Neural progenitor cell (in vitro differentiated cells): ENCODE data around the gene SREBF1. TPM values are rescaled to one million over a fixed set of nuclear protein-coding genes. Genes with fewer than 3 reads are reported as not detected.

ENCODE experiments used
- DNase-seq: peaks from one replicate; pipeline ENCODE4 v3.0.0-alpha.2; 2016; ENCODE audit warnings: low spot score
- H2AFZ ChIP-seq: fragments of 200-600 bp; sonication (generic); replicated peaks from 2 replicates; pipeline ENCODE4 v1.6.1; 2016; ENCODE audit warnings: antibody characterized with exemption
- H3F3A ChIP-seq: fragments of 200-600 bp; sonication (generic); 2 replicates; pipeline ENCODE4 v1.6.1; 2016; ENCODE audit warnings: antibody characterized with exemption, low read depth
- H3K27ac ChIP-seq: fragments of 200-600 bp; sonication (generic); 2 replicates; pipeline ENCODE4 v1.5.1; 2016; ENCODE audit warnings: mild to moderate bottlenecking
- H3K27me3 ChIP-seq: fragments of 200-600 bp; sonication (generic); 2 replicates; pipeline ENCODE4 v1.6.1; 2016; ENCODE audit warnings: mild to moderate bottlenecking, moderate library complexity
- H3K36me3 ChIP-seq: fragments of 200-600 bp; sonication (generic); 2 replicates; pipeline ENCODE4 v1.5.1; 2016
- H3K4me1 ChIP-seq: fragments of 200-600 bp; sonication (generic); 2 replicates; pipeline ENCODE4 v1.6.1; 2016; ENCODE audit warnings: mixed run types
- H3K4me2 ChIP-seq: fragments of 200-600 bp; sonication (generic); 2 replicates; pipeline ENCODE4 v1.6.1; 2016
- H3K4me3 ChIP-seq: fragments of 200-600 bp; sonication (generic); 2 replicates; pipeline ENCODE4 v1.5.1; 2016
- H3K79me2 ChIP-seq: fragments of 200-600 bp; sonication (generic); 2 replicates; pipeline ENCODE4 v1.6.1; 2016; ENCODE audit warnings: low read depth
- H3K9ac ChIP-seq: fragments of 200-600 bp; sonication (generic); 2 replicates; pipeline ENCODE4 v1.6.1; 2016
- H3K9me3 ChIP-seq: fragments of 200-600 bp; sonication (generic); 2 replicates; pipeline ENCODE4 v1.5.1; 2016; ENCODE audit warnings: low read depth
- H4K20me1 ChIP-seq: fragments of 200-600 bp; sonication (generic); 2 replicates; pipeline ENCODE4 v1.6.1; 2016; ENCODE audit warnings: low read depth
- H3K27ac Mint-ChIP-seq: 3 replicates; pipeline ENCODE4 v1.8.0; 2021; ENCODE audit warnings: mixed read lengths
- H3K27me3 Mint-ChIP-seq: 2 replicates; pipeline ENCODE4 v1.8.0; 2022; ENCODE audit warnings: low read depth, mild to moderate bottlenecking, inconsistent platforms, moderate library complexity, mixed read lengths; ENCODE audit not compliant: insufficient read depth
- H3K36me3 Mint-ChIP-seq: 3 replicates; pipeline ENCODE4 v1.8.0; 2021; ENCODE audit warnings: mixed read lengths
- H3K4me1 Mint-ChIP-seq: 3 replicates; pipeline ENCODE4 v1.8.0; 2021; ENCODE audit warnings: mixed read lengths
- H3K4me3 Mint-ChIP-seq: 3 replicates; pipeline ENCODE4 v1.8.0; 2021; ENCODE audit warnings: mild to moderate bottlenecking, moderate library complexity, mixed read lengths
- H3K9me3 Mint-ChIP-seq: 3 replicates; pipeline ENCODE4 v1.8.0; 2020; ENCODE audit warnings: mixed read lengths
- EZH2 ChIP-seq: fragments of 200-600 bp; sonication (generic); IDR thresholded peaks from 2 replicates; pipeline ENCODE4 v1.6.1; 2017; ENCODE audit warnings: antibody characterized with exemption, mild to moderate bottlenecking, moderate library complexity
- EZH2phosphoT487 ChIP-seq: fragments of 200-600 bp; sonication (generic); IDR thresholded peaks from 2 replicates; pipeline ENCODE4 v1.6.1; 2017; ENCODE audit warnings: antibody characterized with exemption
- total RNA-seq: library from RNA; depleted of rRNA; stranded (reverse); fragments of >200 nt; gene quantifications from 2 replicates; pipeline ENCODE4 v1.2.3, GENCODE V29; 2015; ENCODE audit warnings: low replicate concordance
- TF ChIP-seq, protein P1 (sequence below): fragments of 200-600 bp; sonication (generic); IDR thresholded peaks from 2 replicates; pipeline ENCODE4 v1.5.1; 2017; ENCODE audit warnings: antibody characterized with exemption, mild to moderate bottlenecking

SREBF1 gene
- total RNA-seq, 1 donor from 2014 or later = 12.7 TPM

- peaks cover 53% of the 10 kb centered on the region for H3K79me2 ChIP-seq
- H2AFZ ChIP-seq = no peak overlapping the region
- no peaks in the 10 kb centered on the region for H3K9me3 ChIP-seq
- H4K20me1 ChIP-seq = peaks cover 53% of the 10 kb centered on the region
- no peaks in the 10 kb centered on the region for H3K27me3 ChIP-seq
- peak overlapping the region; percentile 82 for H3K4me3 ChIP-seq
- Mint-ChIP-seq H3K4me1 (peaks cover 75% of the 10 kb centered on the region), H3K27me3 (peaks cover 5% of the 10 kb centered on the region), H3K36me3 (peaks cover 5% of the 10 kb centered on the region), H3K9me3 (no peaks in the 10 kb centered on the region), H3K4me3 (peak overlapping the region; percentile 82), H3K27ac (peak overlapping the region; percentile 84)
- no peaks in the 10 kb centered on the region for H3K36me3 ChIP-seq
- TF ChIP-seq EZH2phosphoT487 = no peak
- TF ChIP-seq EZH2 = no peak
- TF ChIP-seq, protein P1, sequence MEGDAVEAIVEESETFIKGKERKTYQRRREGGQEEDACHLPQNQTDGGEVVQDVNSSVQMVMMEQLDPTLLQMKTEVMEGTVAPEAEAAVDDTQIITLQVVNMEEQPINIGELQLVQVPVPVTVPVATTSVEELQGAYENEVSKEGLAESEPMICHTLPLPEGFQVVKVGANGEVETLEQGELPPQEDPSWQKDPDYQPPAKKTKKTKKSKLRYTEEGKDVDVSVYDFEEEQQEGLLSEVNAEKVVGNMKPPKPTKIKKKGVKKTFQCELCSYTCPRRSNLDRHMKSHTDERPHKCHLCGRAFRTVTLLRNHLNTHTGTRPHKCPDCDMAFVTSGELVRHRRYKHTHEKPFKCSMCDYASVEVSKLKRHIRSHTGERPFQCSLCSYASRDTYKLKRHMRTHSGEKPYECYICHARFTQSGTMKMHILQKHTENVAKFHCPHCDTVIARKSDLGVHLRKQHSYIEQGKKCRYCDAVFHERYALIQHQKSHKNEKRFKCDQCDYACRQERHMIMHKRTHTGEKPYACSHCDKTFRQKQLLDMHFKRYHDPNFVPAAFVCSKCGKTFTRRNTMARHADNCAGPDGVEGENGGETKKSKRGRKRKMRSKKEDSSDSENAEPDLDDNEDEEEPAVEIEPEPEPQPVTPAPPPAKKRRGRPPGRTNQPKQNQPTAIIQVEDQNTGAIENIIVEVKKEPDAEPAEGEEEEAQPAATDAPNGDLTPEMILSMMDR = no peak
- no peak overlapping the region for H3K27ac ChIP-seq
- no peak overlapping the region for H3K9ac ChIP-seq
- H3K4me1 ChIP-seq = peaks cover 38% of the 10 kb centered on the region
- peaks cover 38% of the 10 kb centered on the region for H3F3A ChIP-seq
- DNase-seq = no peak
- H3K4me2 ChIP-seq = peak overlapping the region; percentile 76
Measured at GRCh38 chr17:17835415-17836249, 1.2 kb downstream of the SREBF1 start.

GRCh38 chr17:17834974-17835373 is 1.8 kb downstream of the SREBF1 start:
- peaks cover 59% of the 10 kb centered on the region for H3K79me2 ChIP-seq
- H3K9me3 Mint-ChIP-seq = no peaks in the 10 kb centered on the region
- H3K36me3 Mint-ChIP-seq = peaks cover 5% of the 10 kb centered on the region
- no peak for DNase-seq
- H3K27ac ChIP-seq = no peak overlapping the region
- peak overlapping the region; percentile 76 for H3K4me2 ChIP-seq
- TF ChIP-seq, protein P1 = no peak
- TF ChIP-seq EZH2phosphoT487 (no peak), EZH2 (no peak)
- H3K27ac Mint-ChIP-seq = no peak overlapping the region
- H3K27me3 ChIP-seq = no peaks in the 10 kb centered on the region
- H3K9ac ChIP-seq = no peak overlapping the region
- H3K4me3 Mint-ChIP-seq = peak overlapping the region; percentile 75
- no peaks in the 10 kb centered on the region for H3K36me3 ChIP-seq
- H4K20me1 ChIP-seq = peaks cover 59% of the 10 kb centered on the region
- H3F3A ChIP-seq = peaks cover 33% of the 10 kb centered on the region
- H3K9me3 ChIP-seq = no peaks in the 10 kb centered on the region
- peaks cover 5% of the 10 kb centered on the region for H3K27me3 Mint-ChIP-seq
- no peak overlapping the region for H3K4me3 ChIP-seq
- peaks cover 33% of the 10 kb centered on the region for H3K4me1 ChIP-seq
- H2AFZ ChIP-seq = no peak overlapping the region
- H3K4me1 Mint-ChIP-seq = peaks cover 79% of the 10 kb centered on the region

DNA sequence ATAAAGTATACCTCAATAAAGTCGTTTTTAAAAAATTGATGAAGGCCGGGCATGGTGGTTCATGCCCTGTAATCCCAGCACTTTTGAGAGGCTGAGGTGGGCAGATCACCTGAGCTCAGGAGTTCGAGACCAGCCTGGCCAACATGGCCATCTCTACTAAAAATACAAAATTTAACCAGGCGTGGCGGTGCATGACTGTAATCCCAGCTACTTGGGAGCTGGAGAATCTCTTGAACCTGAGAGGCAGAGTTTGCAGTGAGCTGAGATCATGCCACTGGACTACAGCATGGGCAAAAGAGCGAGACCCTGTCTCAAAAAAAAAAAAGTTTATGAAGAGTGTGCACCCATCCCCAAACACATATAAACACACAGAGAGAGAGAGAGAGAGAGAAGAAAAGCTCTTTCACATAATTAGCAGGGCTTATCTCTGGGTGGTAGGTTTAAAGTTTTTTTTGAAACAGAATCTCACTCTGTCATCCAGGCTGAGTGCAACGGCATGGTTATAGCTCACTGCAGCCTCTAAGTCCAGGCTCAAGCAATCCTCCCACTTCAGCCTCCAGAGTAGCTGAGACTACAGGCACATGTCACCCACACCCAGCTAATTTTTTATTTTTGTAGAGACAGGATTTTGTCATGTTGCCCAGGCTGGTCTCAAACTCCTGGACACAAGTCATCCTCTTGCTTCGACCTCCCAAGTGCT is 3.0 kb downstream of the SREBF1 start:
- peaks cover 21% of the 10 kb centered on the region for H3F3A ChIP-seq
- H3K9me3 ChIP-seq = no peaks in the 10 kb centered on the region
- TF ChIP-seq EZH2 = no peak
- H3K27me3 ChIP-seq = no peaks in the 10 kb centered on the region
- H3K27ac ChIP-seq = no peak overlapping the region
- peaks cover 69% of the 10 kb centered on the region for H4K20me1 ChIP-seq
- no peaks in the 10 kb centered on the region for H3K36me3 ChIP-seq
- Mint-ChIP-seq H3K27me3 (no peaks in the 10 kb centered on the region), H3K27ac (no peak overlapping the region), H3K9me3 (no peaks in the 10 kb centered on the region), H3K4me1 (peaks cover 73% of the 10 kb centered on the region), H3K36me3 (peaks cover 5% of the 10 kb centered on the region), H3K4me3 (no peak overlapping the region)
- H3K79me2 ChIP-seq = peaks cover 69% of the 10 kb centered on the region
- H3K4me1 ChIP-seq = peaks cover 25% of the 10 kb centered on the region
- no peak overlapping the region for H3K4me2 ChIP-seq
- DNase-seq = no peak
- H2AFZ ChIP-seq = no peak overlapping the region
- H3K4me3 ChIP-seq = no peak overlapping the region
- H3K9ac ChIP-seq = no peak overlapping the region
